ENCODE results near the gene LPP. TPM values are rescaled to one million over a fixed set of nuclear protein-coding genes. Genes with fewer than 3 reads are reported as not detected.

Gene LPP
- total and polyA plus RNA-seq, 2 of the 13 experiments (the other 11 are each of a cell fraction or from before 2014, with no cell fraction given) = 19.2 to 29.9 TPM

- TF ChIP-seq ZNF101 (CRISPR knock-in tag; IDR thresholded peaks at IDR 0.05; ENCODE audit: borderline replicate concordance, low read depth) (no peak), SOX5 (CRISPR knock-in tag; IDR thresholded peaks at IDR 0.05; ENCODE audit: borderline replicate concordance) (peak; percentile 43; the same call in 1 of the 2 replicates), CEBPB (IDR thresholded peaks at IDR 0.05; ENCODE audit: borderline replicate concordance, low read depth, low read length) (peak; percentile 90), BCL6 (CRISPR knock-in tag; IDR thresholded peaks at IDR 0.05) (peak; percentile 45; the same call in 1 of the 2 replicates), SIX1 (CRISPR knock-in tag; IDR thresholded peaks at IDR 0.05; ENCODE audit: borderline replicate concordance) (peak; percentile 14; the same call in 1 of the 2 replicates), TSC22D2 (CRISPR knock-in tag; IDR thresholded peaks at IDR 0.05; ENCODE audit: borderline replicate concordance) (no peak), SNAPC4 (CRISPR knock-in tag; IDR thresholded peaks at IDR 0.05) (no peak), HNRNPH1 (optimal IDR thresholded peaks at IDR 0.05; ENCODE audit: low read depth, low read length) (no peak), HNF4A (CRISPR knock-in tag; IDR thresholded peaks at IDR 0.05) (peak; percentile 72), ZNF251 (CRISPR knock-in tag; IDR thresholded peaks at IDR 0.05) (no peak), ZBTB25 (CRISPR knock-in tag; IDR thresholded peaks at IDR 0.05) (0 out of 2 replicates have a peak, but pooled peaks have one; percentile 1), THAP8 (CRISPR knock-in tag; IDR thresholded peaks at IDR 0.05; ENCODE audit: borderline replicate concordance) (no peak), ZNF770 (CRISPR knock-in tag; IDR thresholded peaks at IDR 0.05) (0 out of 2 replicates have a peak, but pooled peaks have one; percentile 27), TFE3 (CRISPR knock-in tag; IDR thresholded peaks at IDR 0.05) (peak; percentile 94), GLMP (CRISPR knock-in tag; IDR thresholded peaks at IDR 0.05; ENCODE audit: borderline replicate concordance) (no peak)
Observed at GRCh38 chr3:188316021-188316722, 162.2 kb downstream of the LPP start (continued).
